ENCODE results near the gene RGS3.

DNA sequence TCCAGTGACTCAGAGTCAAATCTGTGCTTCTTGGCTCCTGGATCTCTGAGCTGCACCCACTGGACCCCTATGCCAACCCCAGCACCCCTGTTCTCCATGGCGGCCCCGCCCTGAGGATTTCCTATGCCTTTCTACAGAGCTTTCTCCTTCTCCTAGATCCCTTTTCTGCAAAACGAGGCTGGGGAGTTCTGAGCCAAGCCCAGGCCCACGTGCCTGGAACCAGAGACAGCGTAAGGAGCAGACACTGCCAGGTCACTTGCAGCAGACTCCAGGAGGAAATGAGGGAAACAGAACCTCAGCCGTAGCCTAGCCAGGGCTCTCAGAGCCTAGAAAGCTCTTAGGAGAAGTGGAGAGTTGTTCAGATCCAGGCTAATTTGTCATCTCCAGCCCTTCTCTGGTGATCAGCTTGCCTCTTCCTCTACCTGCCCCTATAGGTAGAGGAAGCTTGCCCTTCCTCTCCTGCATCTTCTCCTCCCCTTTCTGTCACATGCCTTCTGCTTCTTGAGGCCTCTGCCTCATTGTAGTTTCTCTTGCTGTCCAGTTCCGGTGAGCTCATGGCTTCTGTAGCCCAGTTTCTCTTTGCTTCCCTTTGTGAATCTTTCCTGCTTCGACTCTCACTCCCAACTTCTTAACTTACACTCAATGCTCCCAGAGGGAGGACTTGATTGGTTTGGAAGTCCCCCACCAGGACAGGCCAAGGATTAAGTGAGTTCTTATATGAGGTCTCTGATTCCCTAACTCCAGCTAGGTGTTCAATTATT is 163.4 kb downstream of the RGS3 start:
- no peak for TF ChIP-seq BACH2 (CRISPR knock-in tag; IDR thresholded peaks at IDR 0.05; ENCODE audit: borderline replicate concordance)
- TF ChIP-seq, protein P1, sequence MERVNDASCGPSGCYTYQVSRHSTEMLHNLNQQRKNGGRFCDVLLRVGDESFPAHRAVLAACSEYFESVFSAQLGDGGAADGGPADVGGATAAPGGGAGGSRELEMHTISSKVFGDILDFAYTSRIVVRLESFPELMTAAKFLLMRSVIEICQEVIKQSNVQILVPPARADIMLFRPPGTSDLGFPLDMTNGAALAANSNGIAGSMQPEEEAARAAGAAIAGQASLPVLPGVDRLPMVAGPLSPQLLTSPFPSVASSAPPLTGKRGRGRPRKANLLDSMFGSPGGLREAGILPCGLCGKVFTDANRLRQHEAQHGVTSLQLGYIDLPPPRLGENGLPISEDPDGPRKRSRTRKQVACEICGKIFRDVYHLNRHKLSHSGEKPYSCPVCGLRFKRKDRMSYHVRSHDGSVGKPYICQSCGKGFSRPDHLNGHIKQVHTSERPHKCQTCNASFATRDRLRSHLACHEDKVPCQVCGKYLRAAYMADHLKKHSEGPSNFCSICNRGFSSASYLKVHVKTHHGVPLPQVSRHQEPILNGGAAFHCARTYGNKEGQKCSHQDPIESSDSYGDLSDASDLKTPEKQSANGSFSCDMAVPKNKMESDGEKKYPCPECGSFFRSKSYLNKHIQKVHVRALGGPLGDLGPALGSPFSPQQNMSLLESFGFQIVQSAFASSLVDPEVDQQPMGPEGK (CRISPR knock-in tag; IDR thresholded peaks at IDR 0.05; ENCODE audit: borderline replicate concordance): no peak
- TF ChIP-seq ISL1 (CRISPR knock-in tag; IDR thresholded peaks at IDR 0.05): no peak
- TF ChIP-seq ZFP30 (CRISPR knock-in tag; IDR thresholded peaks at IDR 0.05): no peak
